ENCODE results near the gene PLCG2. TPM values are rescaled to one million over a fixed set of nuclear protein-coding genes. Genes with fewer than 3 reads are reported as not detected.

The PLCG2 gene
- total RNA-seq, 1 experiment from 2014 or later: 6.0 TPM

- Histone ChIP-seq H3K4ac (ENCODE audit: low read depth, low read length) (no peak overlapping the region), H4K91ac (ENCODE audit: insufficient read length, low read depth, low read length) (no peak overlapping the region), H2BK120ac (ENCODE audit: low read depth, low read length, poor library complexity, severe bottlenecking) (no peak overlapping the region), H3K18ac (ENCODE audit: insufficient read length, low read depth, low read length) (no peak overlapping the region), H3T11ph (ENCODE audit: low read length) (no peak overlapping the region), H2BK15ac (ENCODE audit: low read depth, low read length) (no peak overlapping the region), H3K79me1 (ENCODE audit: insufficient read depth, low read depth, low read length, poor library complexity, severe bottlenecking) (no peaks in the 10 kb centered on the region), H4K5ac (ENCODE audit: insufficient read length, low read depth, low read length) (no peak overlapping the region), H2BK12ac (ENCODE audit: insufficient read length, low read depth, low read length) (no peak overlapping the region), H3K14ac (ENCODE audit: insufficient read depth, low read length) (no peak overlapping the region), H4K8ac (replicated peaks; ENCODE audit: insufficient read length, low read depth, low read length) (no peak overlapping the region), H4K20me1 (ENCODE audit: control insufficient read depth, insufficient read depth, insufficient read length) (no peaks in the 10 kb centered on the region), H3K56ac (ENCODE audit: insufficient read length, low read depth, low read length) (no peak overlapping the region), H3K23ac (ENCODE audit: insufficient read length, low read depth, low read length) (no peak overlapping the region), H2BK20ac (ENCODE audit: low read depth, low read length, poor library complexity, severe bottlenecking) (no peak overlapping the region), H3K23me2 (ENCODE audit: insufficient read length, low read depth, low read length, poor library complexity, severe bottlenecking) (peaks cover 2% of the 10 kb centered on the region), H2AFZ (ENCODE audit: low read length) (no peak overlapping the region), H3K9me3 (ENCODE audit: control insufficient read depth, low read depth, low read length) (peaks cover 8% of the 10 kb centered on the region), H3K79me2 (ENCODE audit: insufficient read depth, low read length) (no peaks in the 10 kb centered on the region), H3K4me2 (ENCODE audit: insufficient read depth, insufficient read length, low read length) (no peak overlapping the region), H3K27ac (ENCODE audit: insufficient read length, low read depth, low read length) (no peak overlapping the region), H3K4me1 (ENCODE audit: insufficient read depth, low read length) (peaks cover 7% of the 10 kb centered on the region; the same call in 1 of the 2 replicates), H3K9ac (ENCODE audit: extremely low read depth, insufficient read length, low read length) (no peak overlapping the region), H2AK5ac (ENCODE audit: insufficient read length, low read length) (no peak overlapping the region), H2BK5ac (ENCODE audit: insufficient read length, low read length) (no peak overlapping the region), H3K27me3 (ENCODE audit: insufficient read depth, low read length) (no peaks in the 10 kb centered on the region)
- Mint-ChIP-seq H3K4me3 (no peak overlapping the region), H3K4me1 (peaks cover 34 to 35% of the 10 kb centered on the region in 2 experiments), H3K27me3 (ENCODE audit: low read depth) (no peaks in the 10 kb centered on the region; the same call in 1 of the 2 replicates), H3K36me3 (ENCODE audit: insufficient read depth in 1 of 3, low read depth in 3 of 3) (peaks cover 12 to 60% (median 20%) of the 10 kb centered on the region in 3 experiments), H3K27ac (no peak overlapping the region), H3K9me3 (peaks cover 51 to 59% of the 10 kb centered on the region in 2 experiments)
- WGBS (ENCODE audit: extremely low coverage, insufficient read length, low lambda C conversion rate): no CpG with 5 or more reads among the region's 1 CpG
- no peak for TF ChIP-seq CTCF (conservative IDR thresholded peaks at IDR 0.05)
- no peak for DNase-seq
These were observed 192.8 kb downstream of the PLCG2 start for GRCh38 chr16:81971853-81972252.
